Naive thymus-derived CD4-positive, alpha-beta T cell (primary cell): ENCODE data around the gene IGFBP6. TPM values are rescaled to one million over a fixed set of nuclear protein-coding genes. Genes with fewer than 3 reads are reported as not detected.

Source experiments
- ATAC-seq: fragments of 150-1000 bp; cut with Tn5 transposase; 2 replicates; pipeline ENCODE4 v1.10.0; 2021; ENCODE audit warnings: mild to moderate bottlenecking, moderate library complexity
- CTCF ChIA-PET: fragments of 350-600 bp; sonication (Branson Sonifier 250); formaldehyde crosslinking; loops from one replicate; lab custom pipeline; 2021; ENCODE audit warnings: antibody characterized with exemption; lab: Charles Lee
- POLR2A ChIA-PET: fragments of 350-600 bp; sonication (Branson Sonifier 250); formaldehyde crosslinking; loops from one replicate; lab custom pipeline; 2021; ENCODE audit warnings: antibody characterized with exemption, inconsistent platforms; lab: Charles Lee
- DNase-seq, 9 donors: peaks; one replicate each; pipeline versions ENCODE4 v3.0.0 to v3.0.0-alpha.2; 2020 to 2022; ENCODE audit warnings: mixed read lengths in 1 of 9
- H3K27ac ChIP-seq: one replicate; pipeline ENCODE4 v1.7.0; 2013; ENCODE audit warnings: mild to moderate bottlenecking, low read depth, low read length, moderate library complexity
- H3K27me3 ChIP-seq, 2 donors: one replicate each; pipeline ENCODE4 v1.7.0; 2013; ENCODE audit warnings: low read length in 2 of 2, mild to moderate bottlenecking in 2 of 2, moderate library complexity in 2 of 2; ENCODE audit not compliant: control insufficient read depth in 2 of 2, insufficient read depth in 2 of 2
- H3K36me3 ChIP-seq, 3 experiments: 1 replicate in 2 of 3; 2 replicates in 1 of 3; pipeline ENCODE4 v1.7.0; 2013; ENCODE audit warnings: low read length in 3 of 3, mild to moderate bottlenecking in 3 of 3, moderate library complexity in 1 of 3; ENCODE audit not compliant: insufficient read depth in 3 of 3, control insufficient read depth in 2 of 3
- H3K4me1 ChIP-seq, 2 donors: one replicate each; pipeline ENCODE4 v1.7.0; 2013; ENCODE audit warnings: low read length in 2 of 2, mild to moderate bottlenecking in 2 of 2, moderate library complexity in 1 of 2; ENCODE audit not compliant: control insufficient read depth in 2 of 2, insufficient read depth in 2 of 2
- H3K4me3 ChIP-seq: 2 replicates; pipeline ENCODE4 v1.7.0; 2013; ENCODE audit warnings: mild to moderate bottlenecking, low read length
- H3K9me3 ChIP-seq, 3 experiments: 1 replicate in 2 of 3; 2 replicates in 1 of 3; pipeline ENCODE4 v1.7.0; 2013; ENCODE audit warnings: low read length in 3 of 3; ENCODE audit not compliant: control insufficient read depth in 2 of 3
- H3K27ac Mint-ChIP-seq, 9 donors: one replicate each; pipeline ENCODE4 v1.8.0; 2020 to 2022; ENCODE audit warnings: mixed read lengths in 9 of 9, mild to moderate bottlenecking in 8 of 9, moderate library complexity in 5 of 9, inconsistent platforms in 2 of 9
- H3K27me3 Mint-ChIP-seq, 5 donors: one replicate each; pipeline ENCODE4 v1.8.0; 2021 to 2022; ENCODE audit warnings: mixed read lengths in 5 of 5, mild to moderate bottlenecking in 1 of 5
- H3K36me3 Mint-ChIP-seq, 5 donors: one replicate each; pipeline ENCODE4 v1.8.0; 2020 to 2022; ENCODE audit warnings: mixed read lengths in 5 of 5, mild to moderate bottlenecking in 3 of 5, inconsistent platforms in 1 of 5
- H3K4me1 Mint-ChIP-seq, 7 donors: one replicate each; pipeline ENCODE4 v1.8.0; 2020 to 2022; ENCODE audit warnings: mixed read lengths in 7 of 7, mild to moderate bottlenecking in 3 of 7, inconsistent platforms in 1 of 7
- H3K4me3 Mint-ChIP-seq, 10 donors: one replicate each; pipeline ENCODE4 v1.8.0; 2020 to 2022; ENCODE audit warnings: mild to moderate bottlenecking in 10 of 10, mixed read lengths in 10 of 10, moderate library complexity in 6 of 10, inconsistent platforms in 2 of 10
- H3K9me3 Mint-ChIP-seq, 11 donors: one replicate each; pipeline ENCODE4 v1.8.0; 2020 to 2022; ENCODE audit warnings: mixed read lengths in 11 of 11, mild to moderate bottlenecking in 4 of 11, inconsistent platforms in 1 of 11, moderate library complexity in 1 of 11
- intact Hi-C, 2 donors: fragments of 100-400 bp; cut with micrococcal nuclease; formaldehyde crosslinking; loops; one replicate each; pipeline ENCODE4 v1.15.1; 2023
- polyA plus RNA-seq, 2 donors: library from polyadenylated mRNA; unstranded; fragments of 300-500 nt; fragmentation: Illumina TruSeq; gene quantifications; one replicate each; pipeline ENCODE4 v1.2.3, GENCODE V29; 2021
- total RNA-seq, 6 experiments: library from RNA in 5 of 6; stranded (reverse) in 5 of 6; gene quantifications; 1 replicate in 5 of 6; 2 replicates in 1 of 6; pipeline ENCODE4 v1.2.3 and lab custom pipeline; 2021 to 2026

The IGFBP6 gene, protein sequence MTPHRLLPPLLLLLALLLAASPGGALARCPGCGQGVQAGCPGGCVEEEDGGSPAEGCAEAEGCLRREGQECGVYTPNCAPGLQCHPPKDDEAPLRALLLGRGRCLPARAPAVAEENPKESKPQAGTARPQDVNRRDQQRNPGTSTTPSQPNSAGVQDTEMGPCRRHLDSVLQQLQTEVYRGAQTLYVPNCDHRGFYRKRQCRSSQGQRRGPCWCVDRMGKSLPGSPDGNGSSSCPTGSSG
- under 1 TPM in 3 of 5 experiments, not detected in 2; 0.34 to 0.56 (median 0.54) TPM for total RNA-seq
- polyA plus RNA-seq = under 1 TPM; 0.41 to 0.81 TPM
- not detected for total RNA-seq (lab: John Stamatoyannopoulos, UW)

DNA sequence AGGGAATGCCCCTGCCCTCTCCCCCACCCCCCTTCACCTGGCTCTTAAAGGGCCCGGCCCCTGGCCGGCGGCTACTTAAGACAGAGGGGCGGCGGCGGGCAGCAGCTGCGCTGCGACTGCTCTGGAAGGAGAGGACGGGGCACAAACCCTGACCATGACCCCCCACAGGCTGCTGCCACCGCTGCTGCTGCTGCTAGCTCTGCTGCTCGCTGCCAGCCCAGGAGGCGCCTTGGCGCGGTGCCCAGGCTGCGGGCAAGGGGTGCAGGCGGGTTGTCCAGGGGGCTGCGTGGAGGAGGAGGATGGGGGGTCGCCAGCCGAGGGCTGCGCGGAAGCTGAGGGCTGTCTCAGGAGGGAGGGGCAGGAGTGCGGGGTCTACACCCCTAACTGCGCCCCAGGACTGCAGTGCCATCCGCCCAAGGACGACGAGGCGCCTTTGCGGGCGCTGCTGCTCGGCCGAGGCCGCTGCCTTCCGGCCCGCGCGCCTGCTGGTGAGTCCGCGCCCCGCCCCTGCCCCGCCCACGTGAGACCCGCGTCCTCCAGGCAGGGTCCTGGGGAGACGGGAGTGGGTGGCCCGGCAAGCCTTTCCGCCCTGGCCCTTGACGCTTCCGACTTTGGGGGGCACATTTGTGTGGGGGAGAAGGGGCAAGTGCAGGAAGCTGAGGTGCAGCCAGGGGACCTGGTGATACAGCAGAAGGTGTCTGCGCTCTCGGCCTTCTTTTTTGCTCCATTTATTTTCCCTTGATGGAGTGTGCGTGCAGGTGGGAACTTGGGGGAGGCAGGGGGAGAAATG is at the start of gene IGFBP6:
TSS of gene IGFBP6 (plus strand) at position 104 of the 790 bp plus-strand sequence. CDS start at position 155, 51 bp downstream.
- CTCF ChIA-PET = interaction anchor here (0.7 to 4.1 kb wide), 7 partner anchors 10 to 247 kb away, joined by 3 to 100 read pairs (median 11); partner anchors contain the start of gene SPRYD3
- H3K4me3 ChIP-seq = peak within 1 kb of the TSS; percentile 49
- H3K27ac ChIP-seq = peak within 1 kb of the TSS; percentile 49
- H3K9me3 ChIP-seq = no peaks in the 10 kb centered on the region
- Mint-ChIP-seq H3K27ac (peak within 1 kb of the TSS in 8 of 9 donors; percentile 61 to 82 (median 69)), H3K27me3 (peaks cover 0 to 41% (median 0%) of the 10 kb centered on the region in 5 donors), H3K36me3 (no peaks in the 10 kb centered on the region), H3K4me3 (peak within 1 kb of the TSS; percentile 80 to 93 (median 86)), H3K4me1 (peaks cover 27 to 38% (median 36%) of the 10 kb centered on the region in 7 donors), H3K9me3 (no peaks in the 10 kb centered on the region)
- H3K4me1 ChIP-seq = peaks cover 28 to 32% of the 10 kb centered on the region in 2 donors
- POLR2A ChIA-PET = interaction anchor here (0.8 to 3.6 kb wide), 4 partner anchors 13 to 43 kb away, joined by 3 to 35 read pairs (median 12); partner anchors contain the start of gene SPRYD3
- DNase-seq (peak; percentile 35 to 70 (median 52)), ATAC-seq (peak; percentile 60)
- H3K27me3 ChIP-seq = no peaks in the 10 kb centered on the region
- intact Hi-C loops = loop anchor here (5.0 kb wide), 2 partner anchors 45 to 190 kb away; partner anchors contain the start of gene TNS2 (in 1 of the 2)
- H3K36me3 ChIP-seq = no peaks in the 10 kb centered on the region

DNA sequence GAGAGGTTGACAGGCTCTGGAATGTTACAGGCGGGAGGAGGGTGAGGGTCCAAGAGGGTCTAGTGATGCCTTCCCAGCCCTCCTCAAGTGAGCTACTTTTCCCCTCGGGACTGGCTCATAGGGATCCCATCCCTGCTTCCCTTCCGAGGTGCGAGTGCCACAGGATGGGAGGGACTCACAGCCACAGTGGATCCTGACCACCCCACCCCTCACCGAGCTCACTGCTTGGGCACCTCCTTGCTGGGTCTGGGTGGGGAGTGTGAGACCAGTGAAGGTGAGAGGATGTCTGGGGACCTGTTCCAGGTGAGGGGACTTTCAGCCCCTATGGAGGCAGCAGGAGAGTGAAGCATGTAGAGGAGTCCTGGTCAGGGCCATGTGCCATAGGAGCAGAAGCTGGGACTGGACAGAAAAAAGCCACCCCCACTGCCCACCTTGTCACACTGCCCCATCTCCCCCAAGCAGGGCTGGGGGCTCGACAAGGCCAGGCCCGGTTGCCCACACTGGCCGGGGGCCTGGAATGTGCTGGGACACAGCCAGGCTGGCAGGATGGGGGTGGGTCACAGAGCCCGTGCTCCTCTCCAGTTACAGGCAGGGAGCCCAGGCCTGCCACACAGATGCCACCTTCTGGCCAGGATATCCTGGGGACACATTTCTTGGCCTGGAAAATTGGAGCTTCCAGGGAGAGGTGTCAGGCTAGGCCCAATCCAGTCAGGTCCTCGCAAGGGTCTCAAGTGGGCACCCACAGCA is 49.3 kb upstream of the IGFBP6 start:
- Mint-ChIP-seq H3K9me3 (no peaks in the 10 kb centered on the region), H3K36me3 (no peaks in the 10 kb centered on the region), H3K4me3 (peak overlapping the region in 9 of 10 donors; percentile 7 to 95 (median 65)), H3K27me3 (peaks cover 0 to 13% (median 0%) of the 10 kb centered on the region in 5 donors), H3K27ac (peak overlapping the region in 7 of 9 donors; percentile 12 to 90 (median 67)), H3K4me1 (peaks cover 0 to 24% (median 11%) of the 10 kb centered on the region in 7 donors)
- no peak for DNase-seq
- Histone ChIP-seq H3K27me3 (no peaks in the 10 kb centered on the region), H3K9me3 (no peaks in the 10 kb centered on the region), H3K27ac (peak overlapping the region; percentile 74), H3K4me1 (peaks cover 7 to 9% of the 10 kb centered on the region in 2 donors), H3K36me3 (no peaks in the 10 kb centered on the region), H3K4me3 (no peak overlapping the region)
- ChIA-PET CTCF (interaction anchor here (0.6 to 1.8 kb wide), 5 partner anchors 16 to 1023 kb away, joined by 3 to 9 read pairs (median 5); partner anchors contain the start of genes PFDN5 and SPRYD3), POLR2A (interaction anchor here (0.7 to 3.9 kb wide), 8 partner anchors 16 to 273 kb away, joined by 3 to 24 read pairs (median 3); partner anchors contain the start of genes AAAS, EIF4B, SOAT2 and SPRYD3)
- intact Hi-C loops = no loop called here
- ATAC-seq = no peak

DNA sequence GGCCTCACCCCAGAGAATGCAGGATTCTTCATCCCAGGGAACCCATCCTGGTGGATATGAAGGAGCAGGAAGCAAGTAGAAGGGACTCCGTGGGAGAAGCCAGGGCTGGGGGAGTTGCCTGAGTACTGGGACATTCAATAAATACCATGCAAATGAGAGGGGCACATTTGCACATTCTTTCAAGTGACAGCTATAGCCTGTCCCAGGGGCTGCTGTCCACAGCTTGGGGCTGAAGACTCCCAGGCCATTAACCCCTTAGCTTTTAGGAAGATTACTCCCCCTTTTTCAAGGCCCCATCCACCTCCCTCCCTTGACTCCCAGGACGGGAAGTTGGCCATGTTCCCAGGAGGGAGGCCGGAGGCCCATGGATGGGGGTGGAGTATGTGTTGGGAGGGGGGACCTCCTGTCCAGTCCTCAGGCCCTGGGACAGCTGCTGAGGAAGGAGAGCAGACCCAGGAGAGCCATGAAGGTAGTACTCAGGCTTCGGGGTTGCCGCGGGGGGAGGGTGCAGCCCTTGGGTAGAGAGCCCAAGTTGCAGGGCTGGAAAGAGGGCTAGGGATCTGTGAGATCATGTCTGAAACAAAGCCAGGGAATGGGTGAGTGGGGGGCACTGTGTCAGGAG is 48.6 kb upstream of the IGFBP6 start:
- CTCF ChIA-PET = no interaction called here
- no peaks in the 10 kb centered on the region for H3K36me3 ChIP-seq
- ATAC-seq (no peak), DNase-seq (no peak)
- peak overlapping the region; percentile 74 for H3K27ac ChIP-seq
- no peaks in the 10 kb centered on the region for H3K36me3 Mint-ChIP-seq
- POLR2A ChIA-PET = interaction anchor here (0.7 to 3.9 kb wide), 3 partner anchors 30 to 54 kb away, joined by 3 to 24 read pairs (median 16); partner anchors contain the start of genes EIF4B, SOAT2 and SPRYD3
- H3K4me3 ChIP-seq = no peak overlapping the region
- H3K27me3 Mint-ChIP-seq = peaks cover 0 to 13% (median 0%) of the 10 kb centered on the region in 5 donors
- H3K9me3 Mint-ChIP-seq = no peaks in the 10 kb centered on the region
- intact Hi-C loops = no loop called here
- no peaks in the 10 kb centered on the region for H3K27me3 ChIP-seq
- peak overlapping the region in 7 of 9 donors; percentile 17 to 87 (median 67) for H3K27ac Mint-ChIP-seq
- no peaks in the 10 kb centered on the region for H3K9me3 ChIP-seq
- H3K4me1 ChIP-seq = peaks cover 13 to 15% of the 10 kb centered on the region in 2 donors
- H3K4me1 Mint-ChIP-seq = peaks cover 4 to 30% (median 17%) of the 10 kb centered on the region in 7 donors
- peak overlapping the region in 2 of 10 donors; percentile 32 to 86 for H3K4me3 Mint-ChIP-seq

DNA sequence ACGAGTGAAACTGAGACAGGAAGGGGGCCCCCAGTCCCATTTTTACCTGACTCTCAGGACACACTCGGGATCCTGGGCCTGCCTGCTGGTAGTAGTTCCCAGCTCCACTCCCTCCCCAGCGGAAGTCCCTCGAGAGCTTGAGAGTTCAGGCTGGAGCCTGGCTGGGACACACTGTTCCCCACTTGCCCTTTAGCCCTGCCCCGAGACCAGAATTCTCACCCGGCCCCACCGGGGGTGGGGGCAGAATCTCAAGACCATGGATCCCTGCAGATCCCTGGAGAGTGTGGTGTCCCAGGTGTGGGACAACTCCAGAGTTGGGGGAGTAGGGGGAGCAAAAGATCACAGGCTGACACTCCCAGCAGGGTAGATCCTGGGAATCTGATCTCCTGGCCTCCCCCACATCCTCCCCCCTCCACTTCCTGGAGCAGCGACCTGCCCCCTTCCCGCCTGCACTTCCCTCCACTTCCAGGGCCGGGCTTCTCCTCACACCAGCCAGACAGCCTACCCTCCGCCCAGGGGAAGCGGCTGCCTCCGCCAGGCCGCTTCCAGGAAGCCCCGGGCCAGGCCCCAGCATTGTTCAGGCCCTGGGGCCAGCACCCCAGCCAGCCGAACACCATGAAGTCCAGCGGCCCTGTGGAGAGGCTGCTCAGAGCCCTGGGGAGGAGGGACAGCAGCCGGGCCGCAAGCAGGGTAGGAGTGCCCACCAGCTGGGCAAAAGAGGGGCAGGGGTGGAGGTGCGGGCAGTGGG is 47.7 kb upstream of the IGFBP6 start, which contains the start of gene TNS2:
TSS of gene TNS2 (plus strand) at position 495 of the 748 bp plus-strand sequence. CDS start at position 616, 121 bp downstream.
- Mint-ChIP-seq H3K4me1 (peaks cover 8 to 34% (median 22%) of the 10 kb centered on the region in 7 donors), H3K4me3 (peak within 1 kb of the TSS in 3 of 10 donors; percentile 21 to 86 (median 32)), H3K27me3 (peaks cover 0 to 13% (median 0%) of the 10 kb centered on the region in 5 donors), H3K27ac (peak within 1 kb of the TSS; percentile 17 to 87 (median 56)), H3K36me3 (no peaks in the 10 kb centered on the region), H3K9me3 (no peaks in the 10 kb centered on the region)
- ChIA-PET CTCF (no interaction called here), POLR2A (no interaction called here)
- peaks cover 13 to 16% of the 10 kb centered on the region in 2 donors for H3K4me1 ChIP-seq
- intact Hi-C loops = loop anchor here (5.0 to 10.0 kb wide), 3 partner anchors 48 to 455 kb away; partner anchors contain the start of genes IGFBP6 (in 1 of the 2), MYG1 (in 1 of the 2), NPFF (in 1 of the 2) and PFDN5 (in 1 of the 2)
- DNase-seq = no peak
- no peak for ATAC-seq
- H3K36me3 ChIP-seq = no peaks in the 10 kb centered on the region
- H3K9me3 ChIP-seq = no peaks in the 10 kb centered on the region
- H3K27me3 ChIP-seq = no peaks in the 10 kb centered on the region
- peak within 1 kb of the TSS; percentile 74 for H3K27ac ChIP-seq
- no peak within 1 kb of the TSS for H3K4me3 ChIP-seq

DNA sequence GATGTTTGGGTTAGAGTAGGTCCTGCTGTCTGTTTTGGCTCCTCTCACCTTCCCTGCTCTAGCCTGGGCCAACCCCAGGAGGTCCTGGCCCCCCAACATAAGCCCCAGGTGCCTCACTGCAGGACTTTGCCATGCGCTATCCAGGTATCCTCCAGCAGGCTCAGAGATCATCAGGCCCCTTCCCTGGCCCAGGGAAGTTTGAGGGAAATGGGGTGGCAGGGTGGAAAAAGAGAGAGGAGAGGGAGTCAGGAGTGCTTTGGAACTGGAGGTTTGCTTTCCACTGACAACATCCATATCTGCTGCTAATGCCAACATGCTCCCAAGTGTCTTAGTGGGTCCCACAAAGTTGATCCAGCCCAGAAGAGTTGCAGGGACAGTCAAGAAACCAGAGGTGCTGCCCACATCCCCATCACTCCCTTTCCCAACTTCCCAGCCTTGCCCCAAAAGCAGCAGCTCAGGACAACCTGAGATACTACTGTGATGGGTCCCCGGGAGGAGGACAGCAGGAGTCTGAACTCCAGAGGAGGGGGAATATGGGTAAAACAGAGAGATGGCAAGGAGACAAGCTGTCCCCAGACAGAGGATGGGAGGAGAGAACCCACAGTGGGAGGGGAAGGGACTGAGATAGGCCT is 46.9 kb upstream of the IGFBP6 start:
- Histone ChIP-seq H3K4me3 (no peak overlapping the region), H3K4me1 (peaks cover 13 to 16% of the 10 kb centered on the region in 2 donors), H3K9me3 (no peaks in the 10 kb centered on the region), H3K27me3 (no peaks in the 10 kb centered on the region), H3K36me3 (no peaks in the 10 kb centered on the region), H3K27ac (no peak overlapping the region)
- H3K9me3 Mint-ChIP-seq = no peaks in the 10 kb centered on the region
- ATAC-seq (no peak), DNase-seq (no peak)
- no peaks in the 10 kb centered on the region for H3K36me3 Mint-ChIP-seq
- peaks cover 8 to 35% (median 23%) of the 10 kb centered on the region in 7 donors for H3K4me1 Mint-ChIP-seq
- intact Hi-C loops = loop anchor here (5.0 to 10.0 kb wide), 3 partner anchors 47 to 454 kb away; partner anchors contain the start of genes IGFBP6 (in 1 of the 2), MYG1 (in 1 of the 2), NPFF (in 1 of the 2) and PFDN5 (in 1 of the 2)
- peak overlapping the region in 1 of 10 donors; percentile 21 for H3K4me3 Mint-ChIP-seq
- H3K27me3 Mint-ChIP-seq = peaks cover 0 to 5% (median 0%) of the 10 kb centered on the region in 5 donors
- peak overlapping the region in 6 of 9 donors; percentile 6 to 73 (median 35) for H3K27ac Mint-ChIP-seq
- ChIA-PET CTCF (no interaction called here), POLR2A (interaction anchor here (0.5 to 1.3 kb wide), 2 partner anchors 197 to 245 kb away, joined by 3 read pairs; partner anchors contain the start of gene PFDN5)
